Measurements from ENCODE around the gene KIAA0825. TPM values are rescaled to one million over a fixed set of nuclear protein-coding genes. Genes with fewer than 3 reads are reported as not detected.

KIAA0825 gene
- total RNA-seq, 1 experiment from 2014 or later = 3.3 TPM

- no peak for DNase-seq (ENCODE audit: low read depth)
Observed at GRCh38 chr5:94244921-94245320, 373.5 kb downstream of the KIAA0825 start.

GRCh38 chr5:94243612-94244011, 374.8 kb downstream of the KIAA0825 start:
- DNase-seq (ENCODE audit: low read depth) = peak; percentile 46

- DNase-seq (ENCODE audit: low read depth) = peak; percentile 54
Observed at GRCh38 chr5:94240993-94241651, 377.3 kb downstream of the KIAA0825 start.

- DNase-seq (ENCODE audit: low read depth) = no peak
Observed at GRCh38 chr5:94240596-94240992, 377.8 kb downstream of the KIAA0825 start.

DNA sequence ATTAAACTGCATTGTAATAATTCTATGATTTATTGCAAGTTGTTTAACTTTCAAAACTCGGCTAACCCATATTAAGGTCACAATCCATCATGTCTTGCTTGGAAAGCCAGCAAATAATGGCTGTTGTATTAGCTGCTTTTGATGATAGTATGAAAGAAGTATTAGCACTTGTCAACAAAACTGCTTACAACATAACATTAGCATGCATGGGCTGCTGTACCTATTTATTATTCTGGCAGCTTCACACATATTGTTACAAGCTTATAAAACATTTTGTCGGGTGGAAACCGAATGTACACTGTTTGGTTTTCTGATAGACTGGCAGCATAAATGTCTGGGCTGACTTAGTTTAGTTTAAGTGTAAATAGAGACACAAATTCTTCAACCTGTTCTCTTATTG, 378.3 kb downstream of the KIAA0825 start:
- no peak for DNase-seq (ENCODE audit: low read depth)

DNA sequence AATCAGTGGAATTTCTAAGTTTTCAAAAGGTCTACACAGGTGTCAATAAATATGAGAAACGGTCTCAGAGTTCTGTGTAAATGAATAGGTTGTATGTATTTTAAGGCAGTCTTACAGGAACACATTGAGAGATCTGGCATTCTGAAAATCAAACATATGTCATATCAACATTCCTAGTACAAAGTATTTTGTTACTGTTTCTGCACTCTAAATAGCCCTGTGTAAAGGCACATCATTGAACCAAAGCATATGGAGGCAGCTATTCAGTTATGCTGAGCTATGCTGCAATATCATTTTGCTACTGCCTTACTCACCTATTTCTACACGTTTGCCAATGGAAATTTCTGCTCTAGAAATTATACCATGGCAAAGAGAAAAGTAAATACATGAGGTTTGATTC, 379.1 kb downstream of the KIAA0825 start:
- DNase-seq (ENCODE audit: low read depth) = no peak

DNA sequence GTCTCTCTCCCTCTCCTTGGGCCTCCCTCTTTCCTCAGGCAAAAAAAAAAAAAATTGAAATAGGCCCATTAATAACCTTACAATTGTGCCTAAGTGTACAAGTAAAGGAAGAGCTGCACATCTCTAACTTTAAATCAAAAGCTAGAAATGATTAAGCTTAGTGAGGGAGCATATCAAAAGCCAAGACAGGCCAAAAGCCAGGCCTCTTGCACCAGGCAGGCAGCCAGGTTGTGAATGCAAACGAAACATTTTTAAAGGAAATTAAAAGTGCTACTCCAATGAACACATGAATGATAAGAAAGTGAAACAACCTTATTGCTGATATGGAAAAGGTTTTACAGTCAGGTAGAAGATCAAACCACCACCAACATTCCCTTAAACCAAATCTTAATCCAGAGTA, 383.4 kb downstream of the KIAA0825 start:
- no peak for DNase-seq (ENCODE audit: low read depth)

GRCh38 chr5:94228791-94229190, 389.6 kb downstream of the KIAA0825 start:
- no peak for DNase-seq (ENCODE audit: low read depth)

GRCh38 chr5:94223235-94223634, 395.2 kb downstream of the KIAA0825 start:
- DNase-seq (ENCODE audit: low read depth) = no peak

DNA sequence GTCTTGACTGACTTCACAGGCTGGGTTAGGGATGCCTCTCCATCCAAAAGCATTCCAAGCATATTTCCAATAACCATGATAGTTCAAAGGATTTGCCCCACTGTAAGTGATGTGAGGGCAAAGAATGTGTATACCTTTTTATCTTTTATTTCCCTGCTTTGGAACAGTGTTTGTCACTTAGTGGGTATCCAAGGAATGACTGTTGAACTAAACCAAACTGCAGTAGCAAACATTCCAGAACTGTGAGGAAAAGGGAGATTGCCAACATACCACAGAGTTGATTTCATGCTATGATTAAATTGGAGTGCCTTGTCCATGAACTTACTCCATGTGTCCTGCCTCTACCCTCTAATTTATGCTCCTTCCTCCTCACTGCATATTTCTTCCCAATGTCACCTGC, 400.0 kb downstream of the KIAA0825 start:
- peak; percentile 80 for DNase-seq (ENCODE audit: low read depth)

DNA sequence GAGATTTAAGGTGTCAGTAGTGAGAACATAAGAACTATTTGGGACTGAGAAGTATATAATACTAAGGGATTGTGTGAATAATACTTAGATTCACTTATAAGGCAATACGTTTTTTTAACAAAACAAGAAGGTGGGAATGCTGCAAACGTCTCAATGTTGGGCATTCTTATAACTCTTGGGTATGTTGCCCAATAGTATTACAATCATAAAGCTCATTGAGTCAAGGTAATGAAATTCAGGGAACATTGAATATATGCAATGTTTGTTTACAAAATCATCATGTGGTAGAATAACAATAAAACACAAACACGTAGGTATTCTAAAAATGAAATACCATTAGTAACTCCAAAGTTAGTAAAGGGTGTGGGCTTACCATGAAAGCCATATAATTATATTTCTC, 400.7 kb downstream of the KIAA0825 start:
- DNase-seq (ENCODE audit: low read depth) = no peak

DNA sequence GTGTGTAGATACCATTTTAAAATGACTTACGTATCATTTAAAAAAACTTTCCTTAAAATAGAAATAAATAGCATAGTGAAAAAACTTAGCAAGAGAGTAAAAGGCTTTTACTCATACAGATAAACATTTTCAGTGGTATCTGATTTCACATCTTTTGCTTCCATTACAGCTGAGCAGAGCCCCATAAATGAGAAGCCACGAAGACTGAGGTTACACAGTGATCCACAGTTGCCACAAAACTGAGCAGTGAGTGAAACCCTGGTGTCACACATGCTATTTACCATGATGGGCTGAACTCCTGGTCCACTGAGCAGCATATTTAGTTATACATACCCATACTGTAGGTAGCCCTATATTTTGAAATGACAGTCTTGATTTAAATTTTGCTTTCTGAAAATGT, 401.2 kb downstream of the KIAA0825 start:
- peak; percentile 39 for DNase-seq (ENCODE audit: low read depth)

- no peak for DNase-seq (ENCODE audit: low read depth)
Observed at GRCh38 chr5:94212476-94212875, 405.9 kb downstream of the KIAA0825 start.

GRCh38 chr5:94209774-94210355, 408.5 kb downstream of the KIAA0825 start:
- DNase-seq (ENCODE audit: low read depth) = no peak

DNA sequence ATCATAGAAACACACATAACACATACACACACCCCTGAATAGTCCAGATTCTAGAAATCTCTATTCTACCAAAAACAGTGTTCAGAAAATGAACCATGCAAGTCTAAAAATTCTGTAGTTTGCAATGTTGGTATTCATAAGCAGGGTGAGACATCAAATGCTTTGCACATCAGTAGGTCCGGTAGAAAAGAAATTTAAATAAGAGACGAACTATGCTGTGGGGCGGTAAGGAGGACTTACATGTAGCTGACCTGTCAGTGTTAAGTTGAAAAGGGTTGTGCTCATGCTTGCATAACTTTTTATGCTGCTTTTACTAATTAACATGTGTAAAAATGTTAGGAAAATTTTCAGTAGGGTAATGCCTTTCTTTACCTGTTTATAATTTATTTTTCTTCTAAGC, 409.1 kb downstream of the KIAA0825 start:
- DNase-seq (ENCODE audit: low read depth) = no peak

DNA sequence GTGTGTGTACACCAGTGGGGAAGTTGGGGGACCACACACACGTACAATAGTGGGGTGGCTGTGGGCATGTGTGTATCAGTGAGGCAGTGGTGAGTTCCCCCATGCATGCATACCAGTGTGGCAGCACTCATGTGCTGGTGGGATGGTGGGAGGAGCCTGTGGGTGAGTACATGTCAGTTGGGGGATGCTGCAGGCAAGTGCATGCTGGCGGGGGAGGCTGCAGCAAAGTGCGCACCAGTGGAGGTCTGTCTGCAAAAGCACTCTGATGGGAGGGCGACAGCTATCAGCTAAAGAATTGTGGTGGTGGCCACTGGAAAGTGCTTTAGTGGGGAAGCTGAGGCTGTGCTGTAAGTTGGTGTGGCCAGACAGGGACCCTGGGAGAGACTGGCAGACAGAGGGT, 418.8 kb downstream of the KIAA0825 start:
- no peak for DNase-seq (ENCODE audit: low read depth)

DNA sequence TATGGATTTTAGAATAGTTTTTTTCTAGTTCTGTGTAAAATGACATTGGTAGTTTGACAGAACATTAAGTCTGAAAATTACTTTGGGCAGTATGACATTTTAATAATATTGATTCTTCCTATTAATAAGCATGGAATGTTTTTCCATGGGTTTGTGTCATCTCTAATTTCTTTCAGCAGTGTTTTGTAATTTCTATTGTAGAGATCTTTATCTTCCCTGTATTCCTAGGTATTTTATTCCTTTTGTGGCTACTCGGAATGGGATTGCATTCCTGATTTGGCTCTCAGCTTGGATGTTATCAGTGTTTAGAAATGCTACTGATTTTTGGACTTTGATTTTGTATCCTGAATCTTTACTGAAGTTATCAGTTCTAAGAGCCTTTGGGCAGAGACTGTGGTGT, 420.4 kb downstream of the KIAA0825 start:
- no peak for DNase-seq (ENCODE audit: low read depth)

DNA sequence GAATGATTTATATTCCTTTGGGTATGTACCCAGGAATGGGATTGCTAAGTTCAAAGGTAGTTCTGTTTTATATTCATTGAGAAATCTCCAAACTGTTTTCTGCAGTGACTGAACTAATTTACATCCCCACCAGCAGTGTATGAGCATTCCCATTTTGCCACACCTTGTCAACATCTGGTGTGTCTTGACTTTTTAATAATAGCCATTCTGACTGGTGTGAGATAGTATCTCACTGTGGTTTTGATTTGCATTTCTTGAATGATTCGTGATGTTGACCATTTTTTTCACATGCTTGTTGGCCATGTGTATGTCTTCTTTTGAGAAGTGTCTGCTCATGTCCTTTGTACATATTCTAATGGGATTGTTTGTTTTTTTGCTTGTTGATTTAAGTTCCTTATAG, 421.5 kb downstream of the KIAA0825 start:
- DNase-seq (ENCODE audit: low read depth) = no peak

- no peak for DNase-seq (ENCODE audit: low read depth)
Observed at GRCh38 chr5:94192658-94193391, 425.6 kb downstream of the KIAA0825 start.

GRCh38 chr5:94191604-94192003, 426.8 kb downstream of the KIAA0825 start:
- no peak for DNase-seq (ENCODE audit: low read depth)

GRCh38 chr5:94188725-94189124, 429.7 kb downstream of the KIAA0825 start:
- DNase-seq (ENCODE audit: low read depth) = no peak

GRCh38 chr5:94184870-94185269, 433.5 kb downstream of the KIAA0825 start:
- DNase-seq (ENCODE audit: low read depth) = no peak

DNA sequence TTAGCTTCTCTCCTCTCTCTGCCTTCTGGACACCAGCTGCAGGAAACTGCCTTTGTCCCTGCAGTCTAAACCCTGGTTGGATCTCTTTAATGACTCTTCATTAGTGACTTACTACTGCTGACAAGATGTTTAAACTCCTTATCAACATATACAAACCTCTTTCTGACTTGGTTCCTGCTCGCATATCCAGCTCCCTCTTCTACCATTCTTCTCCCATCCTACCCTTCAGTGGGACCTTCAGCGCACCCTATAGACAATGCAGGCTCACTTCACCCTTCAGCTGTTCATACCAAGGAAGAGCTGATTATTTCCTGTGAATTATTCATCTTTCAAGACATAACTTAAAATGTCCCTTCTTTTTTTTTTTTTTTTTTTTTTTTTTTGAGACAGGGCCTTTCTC, 436.5 kb downstream of the KIAA0825 start:
- DNase-seq (ENCODE audit: low read depth) = peak; percentile 32
